CD4-positive, alpha-beta T cell treated with Interferon alpha-2 for 1 hour (primary cell): ENCODE results near the gene CLDN11.

Experiments used
- DNase-seq, 2 donors: peaks; one replicate each; pipeline ENCODE4 v3.0.0-alpha.2; 2020 to 2022

Gene CLDN11

GRCh38 chr3:170428095-170428494 lies 9.4 kb downstream of the CLDN11 start:
- no peak for DNase-seq

GRCh38 chr3:170429050-170429449 lies 10.4 kb downstream of the CLDN11 start:
- no peak for DNase-seq

- DNase-seq, result no peak
Observed at GRCh38 chr3:170431054-170431453, 12.4 kb downstream of the CLDN11 start.

GRCh38 chr3:170432416-170432815 lies 13.7 kb downstream of the CLDN11 start:
- no peak for DNase-seq

- no peak for DNase-seq
Observed at GRCh38 chr3:170436697-170437096, 18.0 kb downstream of the CLDN11 start.

GRCh38 chr3:170437176-170437575 lies 18.5 kb downstream of the CLDN11 start:
- DNase-seq, result no peak

- DNase-seq, result no peak
Observed at GRCh38 chr3:170437696-170438407, 19.2 kb downstream of the CLDN11 start.

- no peak for DNase-seq
Observed at GRCh38 chr3:170438836-170439235, 20.2 kb downstream of the CLDN11 start.

GRCh38 chr3:170440344-170440743 lies 21.7 kb downstream of the CLDN11 start:
- DNase-seq, result no peak

- DNase-seq, result no peak
Observed at GRCh38 chr3:170441412-170441811, 22.7 kb downstream of the CLDN11 start.

- no peak for DNase-seq
Observed at GRCh38 chr3:170442947-170443346, 24.3 kb downstream of the CLDN11 start.

- DNase-seq, result no peak
Observed at GRCh38 chr3:170443457-170443856, 24.8 kb downstream of the CLDN11 start.

- DNase-seq, result no peak
Observed at GRCh38 chr3:170448584-170448983, 29.9 kb downstream of the CLDN11 start.

- DNase-seq, result no peak
Observed at GRCh38 chr3:170450039-170450438, 31.4 kb downstream of the CLDN11 start.

- DNase-seq, result no peak
Observed at GRCh38 chr3:170454509-170454908, 35.8 kb downstream of the CLDN11 start.

GRCh38 chr3:170458285-170458684 lies 39.6 kb downstream of the CLDN11 start:
- no peak for DNase-seq

GRCh38 chr3:170463011-170463410 lies 44.3 kb downstream of the CLDN11 start:
- no peak for DNase-seq

- no peak for DNase-seq
Observed at GRCh38 chr3:170465955-170466354, 47.3 kb downstream of the CLDN11 start.

- no peak for DNase-seq
Observed at GRCh38 chr3:170467007-170467406, 48.3 kb downstream of the CLDN11 start.

- no peak for DNase-seq
Observed at GRCh38 chr3:170467571-170468147, 49.0 kb downstream of the CLDN11 start.

GRCh38 chr3:170469151-170470062 lies 50.7 kb downstream of the CLDN11 start:
- no peak for DNase-seq

GRCh38 chr3:170470063-170471016 lies 51.7 kb downstream of the CLDN11 start:
- DNase-seq, result no peak

- DNase-seq, result no peak
Observed at GRCh38 chr3:170471149-170471548, 52.5 kb downstream of the CLDN11 start.
